ENCODE results near the gene MYO5C.

- TF ChIP-seq NFIC (IDR thresholded peaks at IDR 0.05; ENCODE audit: low read depth, low read length) (no peak), CTCF (IDR thresholded peaks at IDR 0.05 in 2 of 3, conservative IDR thresholded peaks at IDR 0.05 in 1 of 3; ENCODE audit: control insufficient read depth in 2 of 3, extremely low read depth in 1 of 3, insufficient read depth in 1 of 3, low read depth in 3 of 3, low read length in 3 of 3) (no peak), POLR2A (IDR thresholded peaks at IDR 0.05; ENCODE audit: low read depth, low read length) (no peak), BACH1 (IDR thresholded peaks at IDR 0.05; ENCODE audit: borderline replicate concordance) (no peak), PRDM15 (CRISPR knock-in tag; IDR thresholded peaks at IDR 0.05) (no peak), PAX8 (IDR thresholded peaks at IDR 0.05) (no peak), CHD4 (IDR thresholded peaks at IDR 0.05) (no peak), POU2F2 (IDR thresholded peaks at IDR 0.05; ENCODE audit: borderline replicate concordance, low read depth, low read length) (no peak), REST (IDR thresholded peaks at IDR 0.05; ENCODE audit: low read depth, low read length) (no peak)
These were observed 148.8 kb downstream of the MYO5C start for GRCh38 chr15:52146776-52147175.

All from GM12878 (cell line).